H1 (cell line): ENCODE measurements around the gene ZFAND3. TPM values are rescaled to one million over a fixed set of nuclear protein-coding genes. Genes with fewer than 3 reads are reported as not detected.

Source experiments
- HDAC2 ChIP-seq, 2 experiments: fragments of 300-600 bp in 1 of 2; sonication (generic) in 1 of 2; IDR thresholded peaks; 2 replicates each; pipeline ENCODE4 v1.6.1; 2011 to 2012; ENCODE audit warnings: low read depth in 2 of 2, low read length in 2 of 2, mild to moderate bottlenecking in 2 of 2, moderate library complexity in 2 of 2, borderline replicate concordance in 1 of 2, inconsistent platforms in 1 of 2
- JUND ChIP-seq: IDR thresholded peaks from 2 replicates; pipeline ENCODE4 v1.6.1; 2011; ENCODE audit warnings: mild to moderate bottlenecking, improper control_type of control experiment, low read length
- SP4 ChIP-seq: IDR thresholded peaks from 2 replicates; pipeline ENCODE4 v1.6.1; 2012; ENCODE audit warnings: low read length, inconsistent platforms
- TBP ChIP-seq: IDR thresholded peaks from 2 replicates; pipeline ENCODE4 v1.6.1; 2011; ENCODE audit warnings: low read depth, low read length, improper control_type of control experiment
- polyA plus RNA-seq, 7 experiments: library from polyadenylated mRNA; depleted of rRNA in 3 of 7; stranded (reverse) in 5 of 7; unstranded in 2 of 7; fragments of >200 nt in 5 of 7; fragments of 200-250 nt in 2 of 7; gene quantifications; 1 replicate in 5 of 7; 2 replicates in 1 of 7; 4 replicates in 1 of 7; pipeline versions ENCODE4 v1.2.1 to v1.2.3, GENCODE V29; 2011 to 2013; ENCODE audit warnings: missing spikeins in 2 of 7, mixed read lengths in 2 of 7
- total RNA-seq: library from RNA; stranded (reverse); fragmentation: NEBNext Ultra II Directional; extraction: Animal tissue kit (Norgen Biotek cat#: 25700); gene quantifications from 2 replicates; pipeline ENCODE4 v1.2.1, GENCODE V29; 2021
- TF ChIP-seq, protein P1 (sequence below): fragments of 300-600 bp; sonication (generic); IDR thresholded peaks from 2 replicates; pipeline ENCODE4 v1.7.1; 2012; ENCODE audit warnings: low read length, moderate library complexity, mild to moderate bottlenecking, inconsistent platforms; ENCODE audit not compliant: insufficient replicate concordance

ZFAND3 gene
- total and polyA plus RNA-seq, 2 of the 8 experiments (the other 6 are each of a cell fraction or from before 2014, with no cell fraction given) = 13.0 to 51.3 TPM

DNA sequence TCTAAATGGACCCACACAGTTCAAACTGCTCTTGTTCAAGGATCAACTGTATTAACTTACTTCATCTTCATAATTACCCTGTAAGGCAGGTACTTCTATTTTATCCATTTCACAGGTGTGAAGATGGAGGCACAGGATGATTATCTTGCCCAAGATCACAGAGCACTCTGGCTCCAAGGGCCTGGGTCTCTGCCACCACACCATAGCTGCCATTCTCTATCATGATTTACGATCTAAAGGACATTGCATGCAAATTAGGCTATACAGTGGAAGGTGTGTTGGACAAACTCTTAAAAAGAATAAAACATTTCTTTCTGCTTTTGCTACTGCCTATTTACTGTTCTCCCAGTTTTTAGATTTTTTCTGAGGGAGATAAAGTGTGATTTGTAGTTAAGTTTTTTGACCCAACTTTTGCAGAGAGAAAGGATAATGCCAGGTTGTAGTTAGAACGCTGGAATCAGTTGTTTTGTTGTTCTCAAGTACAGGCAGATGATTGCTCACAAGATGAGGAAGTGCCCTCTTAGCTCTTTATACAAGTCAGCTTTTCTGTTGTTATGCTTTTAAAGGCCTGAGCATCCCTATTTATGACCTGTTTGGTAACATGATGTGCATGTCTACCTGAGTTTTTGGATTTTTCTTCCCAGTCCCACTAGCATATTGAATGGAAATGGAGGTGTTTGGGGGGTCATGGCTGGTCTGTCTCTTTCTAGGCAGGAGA, 247.9 kb downstream of the ZFAND3 start (continued):
- TF ChIP-seq, protein P1, sequence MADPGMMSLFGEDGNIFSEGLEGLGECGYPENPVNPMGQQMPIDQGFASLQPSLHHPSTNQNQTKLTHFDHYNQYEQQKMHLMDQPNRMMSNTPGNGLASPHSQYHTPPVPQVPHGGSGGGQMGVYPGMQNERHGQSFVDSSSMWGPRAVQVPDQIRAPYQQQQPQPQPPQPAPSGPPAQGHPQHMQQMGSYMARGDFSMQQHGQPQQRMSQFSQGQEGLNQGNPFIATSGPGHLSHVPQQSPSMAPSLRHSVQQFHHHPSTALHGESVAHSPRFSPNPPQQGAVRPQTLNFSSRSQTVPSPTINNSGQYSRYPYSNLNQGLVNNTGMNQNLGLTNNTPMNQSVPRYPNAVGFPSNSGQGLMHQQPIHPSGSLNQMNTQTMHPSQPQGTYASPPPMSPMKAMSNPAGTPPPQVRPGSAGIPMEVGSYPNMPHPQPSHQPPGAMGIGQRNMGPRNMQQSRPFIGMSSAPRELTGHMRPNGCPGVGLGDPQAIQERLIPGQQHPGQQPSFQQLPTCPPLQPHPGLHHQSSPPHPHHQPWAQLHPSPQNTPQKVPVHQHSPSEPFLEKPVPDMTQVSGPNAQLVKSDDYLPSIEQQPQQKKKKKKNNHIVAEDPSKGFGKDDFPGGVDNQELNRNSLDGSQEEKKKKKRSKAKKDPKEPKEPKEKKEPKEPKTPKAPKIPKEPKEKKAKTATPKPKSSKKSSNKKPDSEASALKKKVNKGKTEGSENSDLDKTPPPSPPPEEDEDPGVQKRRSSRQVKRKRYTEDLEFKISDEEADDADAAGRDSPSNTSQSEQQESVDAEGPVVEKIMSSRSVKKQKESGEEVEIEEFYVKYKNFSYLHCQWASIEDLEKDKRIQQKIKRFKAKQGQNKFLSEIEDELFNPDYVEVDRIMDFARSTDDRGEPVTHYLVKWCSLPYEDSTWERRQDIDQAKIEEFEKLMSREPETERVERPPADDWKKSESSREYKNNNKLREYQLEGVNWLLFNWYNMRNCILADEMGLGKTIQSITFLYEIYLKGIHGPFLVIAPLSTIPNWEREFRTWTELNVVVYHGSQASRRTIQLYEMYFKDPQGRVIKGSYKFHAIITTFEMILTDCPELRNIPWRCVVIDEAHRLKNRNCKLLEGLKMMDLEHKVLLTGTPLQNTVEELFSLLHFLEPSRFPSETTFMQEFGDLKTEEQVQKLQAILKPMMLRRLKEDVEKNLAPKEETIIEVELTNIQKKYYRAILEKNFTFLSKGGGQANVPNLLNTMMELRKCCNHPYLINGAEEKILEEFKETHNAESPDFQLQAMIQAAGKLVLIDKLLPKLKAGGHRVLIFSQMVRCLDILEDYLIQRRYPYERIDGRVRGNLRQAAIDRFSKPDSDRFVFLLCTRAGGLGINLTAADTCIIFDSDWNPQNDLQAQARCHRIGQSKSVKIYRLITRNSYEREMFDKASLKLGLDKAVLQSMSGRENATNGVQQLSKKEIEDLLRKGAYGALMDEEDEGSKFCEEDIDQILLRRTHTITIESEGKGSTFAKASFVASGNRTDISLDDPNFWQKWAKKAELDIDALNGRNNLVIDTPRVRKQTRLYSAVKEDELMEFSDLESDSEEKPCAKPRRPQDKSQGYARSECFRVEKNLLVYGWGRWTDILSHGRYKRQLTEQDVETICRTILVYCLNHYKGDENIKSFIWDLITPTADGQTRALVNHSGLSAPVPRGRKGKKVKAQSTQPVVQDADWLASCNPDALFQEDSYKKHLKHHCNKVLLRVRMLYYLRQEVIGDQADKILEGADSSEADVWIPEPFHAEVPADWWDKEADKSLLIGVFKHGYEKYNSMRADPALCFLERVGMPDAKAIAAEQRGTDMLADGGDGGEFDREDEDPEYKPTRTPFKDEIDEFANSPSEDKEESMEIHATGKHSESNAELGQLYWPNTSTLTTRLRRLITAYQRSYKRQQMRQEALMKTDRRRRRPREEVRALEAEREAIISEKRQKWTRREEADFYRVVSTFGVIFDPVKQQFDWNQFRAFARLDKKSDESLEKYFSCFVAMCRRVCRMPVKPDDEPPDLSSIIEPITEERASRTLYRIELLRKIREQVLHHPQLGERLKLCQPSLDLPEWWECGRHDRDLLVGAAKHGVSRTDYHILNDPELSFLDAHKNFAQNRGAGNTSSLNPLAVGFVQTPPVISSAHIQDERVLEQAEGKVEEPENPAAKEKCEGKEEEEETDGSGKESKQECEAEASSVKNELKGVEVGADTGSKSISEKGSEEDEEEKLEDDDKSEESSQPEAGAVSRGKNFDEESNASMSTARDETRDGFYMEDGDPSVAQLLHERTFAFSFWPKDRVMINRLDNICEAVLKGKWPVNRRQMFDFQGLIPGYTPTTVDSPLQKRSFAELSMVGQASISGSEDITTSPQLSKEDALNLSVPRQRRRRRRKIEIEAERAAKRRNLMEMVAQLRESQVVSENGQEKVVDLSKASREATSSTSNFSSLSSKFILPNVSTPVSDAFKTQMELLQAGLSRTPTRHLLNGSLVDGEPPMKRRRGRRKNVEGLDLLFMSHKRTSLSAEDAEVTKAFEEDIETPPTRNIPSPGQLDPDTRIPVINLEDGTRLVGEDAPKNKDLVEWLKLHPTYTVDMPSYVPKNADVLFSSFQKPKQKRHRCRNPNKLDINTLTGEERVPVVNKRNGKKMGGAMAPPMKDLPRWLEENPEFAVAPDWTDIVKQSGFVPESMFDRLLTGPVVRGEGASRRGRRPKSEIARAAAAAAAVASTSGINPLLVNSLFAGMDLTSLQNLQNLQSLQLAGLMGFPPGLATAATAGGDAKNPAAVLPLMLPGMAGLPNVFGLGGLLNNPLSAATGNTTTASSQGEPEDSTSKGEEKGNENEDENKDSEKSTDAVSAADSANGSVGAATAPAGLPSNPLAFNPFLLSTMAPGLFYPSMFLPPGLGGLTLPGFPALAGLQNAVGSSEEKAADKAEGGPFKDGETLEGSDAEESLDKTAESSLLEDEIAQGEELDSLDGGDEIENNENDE = no peak
- no peak for TF ChIP-seq SP4
- no peak for TF ChIP-seq TBP
- no peak for TF ChIP-seq HDAC2 (IDR thresholded peaks at IDR 0.05; ENCODE audit: borderline replicate concordance in 1 of 2, low read depth in 2 of 2, low read length in 2 of 2)
- no peak for TF ChIP-seq JUND
